ENCODE results near the gene ACR. TPM values are rescaled to one million over a fixed set of nuclear protein-coding genes. Genes with fewer than 3 reads are reported as not detected.

ACR gene
- total RNA-seq, 2 donors from 2014 or later, result 13.1 TPM; not detected in 1

DNA sequence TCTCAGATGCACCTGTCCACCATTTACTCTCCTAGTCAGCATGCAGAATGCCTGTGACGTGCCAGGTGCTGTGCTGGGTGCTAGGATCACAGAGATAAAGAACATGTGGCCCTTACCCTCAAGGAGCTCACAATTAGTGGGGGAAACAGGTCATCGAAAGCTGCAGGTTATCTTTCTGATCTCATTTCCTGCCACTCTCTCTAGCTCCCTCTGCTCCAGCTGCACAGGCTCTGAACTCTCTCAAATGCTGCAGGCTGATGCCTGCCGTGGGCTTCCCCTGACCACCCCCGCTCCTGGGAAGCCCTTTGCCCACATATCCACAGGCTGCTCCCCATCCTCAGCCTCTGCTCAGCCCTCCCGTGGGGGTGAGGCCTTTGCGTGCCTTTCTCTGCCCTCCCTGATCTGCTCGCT, 35.7 kb upstream of the ACR start:
- H3K36me3 ChIP-seq, result no peaks in the 10 kb centered on the region
- WGBS, result 78% methylated on average over 7 of the region's 7 CpGs

DNA sequence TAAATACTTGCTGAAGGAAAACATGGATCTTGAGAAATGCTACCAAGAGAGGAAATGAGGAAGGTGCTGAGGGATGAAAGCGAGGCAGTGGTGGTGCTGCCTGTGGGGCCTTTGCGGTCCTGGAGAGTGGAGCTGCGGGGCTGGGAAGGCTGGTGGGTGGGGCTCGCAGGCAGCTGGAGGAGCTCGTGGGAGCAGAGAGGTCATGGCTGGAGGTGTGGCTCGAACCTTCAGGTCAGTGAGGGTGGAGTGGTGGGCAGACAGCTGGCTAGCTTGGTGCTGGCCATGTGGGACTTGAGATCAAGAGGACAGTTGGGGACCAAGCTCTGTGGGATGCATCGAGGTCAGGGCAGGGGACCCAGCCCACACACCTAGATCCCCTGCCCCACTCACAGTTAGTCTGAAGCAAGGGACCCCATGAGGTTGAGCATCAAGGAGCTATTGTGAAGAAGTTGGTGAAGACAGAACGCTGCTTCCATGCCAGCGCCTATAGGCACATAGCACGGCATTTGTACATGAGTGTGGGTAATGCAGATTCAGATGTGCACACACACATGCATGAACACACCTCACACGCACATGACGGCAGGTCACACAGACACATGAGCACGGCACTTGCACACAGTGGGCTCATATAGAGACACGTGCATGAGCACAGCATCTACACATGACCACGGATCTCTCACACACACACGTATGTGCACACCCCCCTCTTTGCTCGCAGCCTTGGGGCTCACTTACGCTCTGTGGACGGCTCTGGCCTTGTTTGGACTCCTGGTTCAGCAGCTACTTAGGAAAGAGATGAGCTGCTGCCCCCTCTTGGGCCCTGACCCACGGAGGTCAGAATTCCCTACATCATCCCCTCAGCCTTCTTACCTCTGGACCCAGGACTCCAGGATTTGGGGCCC, 34.9 kb upstream of the ACR start:
- no peaks in the 10 kb centered on the region for H3K9me3 ChIP-seq
- H3K27ac ChIP-seq, result no peak overlapping the region
- intact Hi-C loops (cut with DNase I), result no loop called here
- no peak overlapping the region for H3K4me3 ChIP-seq
- no peaks in the 10 kb centered on the region for H3K4me1 ChIP-seq (replicated peaks)
- no peak for DNase-seq (ENCODE audit: low spot score)
- 88% methylated on average over 20 of the region's 20 CpGs for WGBS
- no peaks in the 10 kb centered on the region for H3K36me3 ChIP-seq
- no peak for TF ChIP-seq POLR2AphosphoS5 (IDR thresholded peaks at IDR 0.05)
- TF ChIP-seq POLR2A (IDR thresholded peaks at IDR 0.05), result no peak
- TF ChIP-seq, protein P1, sequence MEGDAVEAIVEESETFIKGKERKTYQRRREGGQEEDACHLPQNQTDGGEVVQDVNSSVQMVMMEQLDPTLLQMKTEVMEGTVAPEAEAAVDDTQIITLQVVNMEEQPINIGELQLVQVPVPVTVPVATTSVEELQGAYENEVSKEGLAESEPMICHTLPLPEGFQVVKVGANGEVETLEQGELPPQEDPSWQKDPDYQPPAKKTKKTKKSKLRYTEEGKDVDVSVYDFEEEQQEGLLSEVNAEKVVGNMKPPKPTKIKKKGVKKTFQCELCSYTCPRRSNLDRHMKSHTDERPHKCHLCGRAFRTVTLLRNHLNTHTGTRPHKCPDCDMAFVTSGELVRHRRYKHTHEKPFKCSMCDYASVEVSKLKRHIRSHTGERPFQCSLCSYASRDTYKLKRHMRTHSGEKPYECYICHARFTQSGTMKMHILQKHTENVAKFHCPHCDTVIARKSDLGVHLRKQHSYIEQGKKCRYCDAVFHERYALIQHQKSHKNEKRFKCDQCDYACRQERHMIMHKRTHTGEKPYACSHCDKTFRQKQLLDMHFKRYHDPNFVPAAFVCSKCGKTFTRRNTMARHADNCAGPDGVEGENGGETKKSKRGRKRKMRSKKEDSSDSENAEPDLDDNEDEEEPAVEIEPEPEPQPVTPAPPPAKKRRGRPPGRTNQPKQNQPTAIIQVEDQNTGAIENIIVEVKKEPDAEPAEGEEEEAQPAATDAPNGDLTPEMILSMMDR (IDR thresholded peaks at IDR 0.05), result no peak
- no peaks in the 10 kb centered on the region for H3K27me3 ChIP-seq (replicated peaks; ENCODE audit: insufficient read depth)

More for the DNA sequence above, 35.7 kb upstream of the ACR start:
- Histone ChIP-seq H3K4me3 (no peak overlapping the region), H3K9me3 (no peaks in the 10 kb centered on the region), H3K27ac (no peak overlapping the region), H3K4me1 (replicated peaks) (no peaks in the 10 kb centered on the region), H3K27me3 (replicated peaks; ENCODE audit: insufficient read depth) (no peaks in the 10 kb centered on the region)
- intact Hi-C loops (cut with DNase I), result no loop called here
- no peak for DNase-seq (ENCODE audit: low spot score)
- TF ChIP-seq POLR2AphosphoS5 (IDR thresholded peaks at IDR 0.05) (no peak), POLR2A (IDR thresholded peaks at IDR 0.05) (no peak)
- TF ChIP-seq, protein P1 (IDR thresholded peaks at IDR 0.05), result no peak

DNA sequence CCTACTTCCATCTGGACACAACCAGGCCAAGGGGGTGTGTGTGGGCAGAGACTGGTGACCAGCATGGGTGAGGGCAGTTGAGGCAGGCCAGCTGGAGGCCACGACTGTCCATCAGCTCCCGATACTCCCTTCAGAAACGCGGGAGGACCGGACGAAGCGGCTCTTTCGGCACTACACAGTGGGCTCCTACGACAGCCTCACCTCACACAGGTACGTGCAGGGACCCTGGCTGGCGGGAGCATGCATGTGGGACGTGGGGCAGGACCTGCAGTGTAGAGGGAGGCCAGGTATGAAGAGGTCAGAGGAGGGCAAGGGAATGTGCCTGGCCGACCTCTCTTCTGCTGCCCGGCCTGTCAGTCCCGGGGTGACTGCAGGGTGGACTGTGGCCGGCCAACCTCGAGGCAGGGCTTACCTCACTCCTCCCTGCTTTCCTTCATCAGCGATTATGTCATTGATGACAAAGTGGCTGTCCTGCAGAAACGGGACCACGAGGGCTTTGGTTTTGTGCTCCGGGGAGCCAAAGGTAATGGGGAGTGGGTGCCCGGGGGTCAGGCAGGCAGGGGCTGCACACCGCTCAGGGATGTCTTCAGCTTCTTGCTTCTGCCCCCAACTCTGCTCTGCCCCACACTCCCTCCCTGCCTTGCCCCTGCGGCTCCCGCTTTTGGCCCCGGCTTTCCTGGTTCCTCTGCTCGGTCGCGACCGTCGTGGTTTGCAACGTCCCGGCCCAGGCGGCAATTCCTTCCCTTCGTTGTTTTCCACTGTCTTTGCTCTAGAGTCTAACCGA, 34.1 kb upstream of the ACR start:
- Histone ChIP-seq H3K27me3 (replicated peaks; ENCODE audit: insufficient read depth) (no peaks in the 10 kb centered on the region), H3K4me1 (replicated peaks) (no peaks in the 10 kb centered on the region), H3K27ac (no peak overlapping the region), H3K36me3 (no peaks in the 10 kb centered on the region), H3K4me3 (no peak overlapping the region), H3K9me3 (no peaks in the 10 kb centered on the region)
- DNase-seq (ENCODE audit: low spot score), result no peak
- intact Hi-C loops (cut with DNase I), result no loop called here
- 89% methylated on average over 36 of the region's 36 CpGs for WGBS
- TF ChIP-seq, protein P1 (IDR thresholded peaks at IDR 0.05), result no peak
- no peak for TF ChIP-seq POLR2AphosphoS5 (IDR thresholded peaks at IDR 0.05)
- TF ChIP-seq POLR2A (IDR thresholded peaks at IDR 0.05), result no peak

DNA sequence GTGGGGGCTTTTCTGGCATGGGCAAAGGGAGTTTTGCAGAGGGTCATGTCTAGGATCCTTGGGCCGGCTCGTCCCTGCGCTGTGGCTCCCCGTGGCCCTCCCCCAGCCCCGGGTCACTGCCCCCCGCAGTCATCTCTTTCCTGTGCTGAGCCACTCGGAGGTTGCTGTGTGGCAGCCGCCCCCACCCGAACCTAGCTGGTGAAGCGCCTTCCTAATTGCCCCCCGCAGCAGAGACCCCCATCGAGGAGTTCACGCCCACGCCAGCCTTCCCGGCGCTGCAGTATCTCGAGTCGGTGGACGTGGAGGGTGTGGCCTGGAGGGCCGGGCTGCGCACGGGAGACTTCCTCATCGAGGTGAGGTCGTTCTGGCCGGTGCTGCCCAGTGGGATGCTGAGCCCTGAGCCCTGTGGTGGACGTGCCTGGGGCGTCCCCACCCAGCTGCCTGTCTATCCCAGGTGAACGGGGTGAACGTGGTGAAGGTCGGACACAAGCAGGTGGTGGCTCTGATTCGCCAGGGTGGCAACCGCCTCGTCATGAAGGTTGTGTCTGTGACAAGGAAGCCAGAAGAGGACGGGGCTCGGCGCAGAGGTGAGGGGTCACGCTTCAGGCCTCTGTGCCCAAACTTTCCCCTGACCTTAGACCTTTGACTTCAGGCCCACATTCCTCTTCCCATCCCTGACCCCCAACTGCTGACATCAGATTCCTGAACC, 33.3 kb upstream of the ACR start:
- WGBS, result 87% methylated on average over 37 of the region's 37 CpGs
- no peaks in the 10 kb centered on the region for H3K36me3 ChIP-seq
- no peak for DNase-seq (ENCODE audit: low spot score)

More for the DNA sequence above, 33.3 kb upstream of the ACR start:
- Histone ChIP-seq H3K27ac (no peak overlapping the region), H3K27me3 (replicated peaks; ENCODE audit: insufficient read depth) (no peaks in the 10 kb centered on the region), H3K4me1 (replicated peaks) (no peaks in the 10 kb centered on the region), H3K4me3 (no peak overlapping the region), H3K9me3 (no peaks in the 10 kb centered on the region)
- intact Hi-C loops (cut with DNase I), result no loop called here
- TF ChIP-seq POLR2A (IDR thresholded peaks at IDR 0.05), result no peak
- TF ChIP-seq, protein P1 (IDR thresholded peaks at IDR 0.05), result no peak
- TF ChIP-seq POLR2AphosphoS5 (IDR thresholded peaks at IDR 0.05), result no peak
